Measurements from ENCODE around the gene C9orf50. TPM values are rescaled to one million over a fixed set of nuclear protein-coding genes. Genes with fewer than 3 reads are reported as not detected.

C9orf50 gene
- total RNA-seq, 1 donor from 2014 or later = not detected

GRCh38 chr9:129644365-129644764 lies 23.5 kb upstream of the C9orf50 start:
- no peak overlapping the region for H3K27ac Mint-ChIP-seq (ENCODE audit: unreplicated experiment)
- no peaks in the 10 kb centered on the region for H3K9me3 Mint-ChIP-seq (ENCODE audit: unreplicated experiment)
- no peaks in the 10 kb centered on the region for H3K27me3 Mint-ChIP-seq (ENCODE audit: unreplicated experiment)
- no peak overlapping the region for H3K4me3 Mint-ChIP-seq (ENCODE audit: unreplicated experiment)
- H3K4me1 Mint-ChIP-seq (ENCODE audit: unreplicated experiment) = peaks cover 29% of the 10 kb centered on the region
- no peaks in the 10 kb centered on the region for H3K36me3 Mint-ChIP-seq (ENCODE audit: unreplicated experiment)
- TF ChIP-seq, protein P1, sequence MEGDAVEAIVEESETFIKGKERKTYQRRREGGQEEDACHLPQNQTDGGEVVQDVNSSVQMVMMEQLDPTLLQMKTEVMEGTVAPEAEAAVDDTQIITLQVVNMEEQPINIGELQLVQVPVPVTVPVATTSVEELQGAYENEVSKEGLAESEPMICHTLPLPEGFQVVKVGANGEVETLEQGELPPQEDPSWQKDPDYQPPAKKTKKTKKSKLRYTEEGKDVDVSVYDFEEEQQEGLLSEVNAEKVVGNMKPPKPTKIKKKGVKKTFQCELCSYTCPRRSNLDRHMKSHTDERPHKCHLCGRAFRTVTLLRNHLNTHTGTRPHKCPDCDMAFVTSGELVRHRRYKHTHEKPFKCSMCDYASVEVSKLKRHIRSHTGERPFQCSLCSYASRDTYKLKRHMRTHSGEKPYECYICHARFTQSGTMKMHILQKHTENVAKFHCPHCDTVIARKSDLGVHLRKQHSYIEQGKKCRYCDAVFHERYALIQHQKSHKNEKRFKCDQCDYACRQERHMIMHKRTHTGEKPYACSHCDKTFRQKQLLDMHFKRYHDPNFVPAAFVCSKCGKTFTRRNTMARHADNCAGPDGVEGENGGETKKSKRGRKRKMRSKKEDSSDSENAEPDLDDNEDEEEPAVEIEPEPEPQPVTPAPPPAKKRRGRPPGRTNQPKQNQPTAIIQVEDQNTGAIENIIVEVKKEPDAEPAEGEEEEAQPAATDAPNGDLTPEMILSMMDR (IDR thresholded peaks at IDR 0.05) = no peak
- no peak for DNase-seq (ENCODE audit: extremely low spot score, unreplicated experiment)

- Mint-ChIP-seq H3K27me3 (ENCODE audit: unreplicated experiment) (no peaks in the 10 kb centered on the region), H3K27ac (ENCODE audit: unreplicated experiment) (no peak overlapping the region), H3K4me1 (ENCODE audit: unreplicated experiment) (peaks cover 28% of the 10 kb centered on the region)
These were observed 22.8 kb upstream of the C9orf50 start for GRCh38 chr9:129643706-129644105.

GRCh38 chr9:129641750-129642585 lies 21.1 kb upstream of the C9orf50 start, which contains the start of gene ASB6:
ASB6 (minus strand) TSS chr9:129642151; CDS start chr9:129641999, 152 bp downstream.
- Mint-ChIP-seq H3K4me1 (ENCODE audit: unreplicated experiment) (peaks cover 21% of the 10 kb centered on the region), H3K27me3 (ENCODE audit: unreplicated experiment) (no peaks in the 10 kb centered on the region), H3K4me3 (ENCODE audit: unreplicated experiment) (peak within 1 kb of the TSS; percentile 82), H3K36me3 (ENCODE audit: unreplicated experiment) (peaks cover 9% of the 10 kb centered on the region), H3K27ac (ENCODE audit: unreplicated experiment) (peak within 1 kb of the TSS; percentile 94), H3K9me3 (ENCODE audit: unreplicated experiment) (no peaks in the 10 kb centered on the region)
- TF ChIP-seq, protein P1 (IDR thresholded peaks at IDR 0.05) = peak; percentile 100
- peak; percentile 100 for DNase-seq (ENCODE audit: extremely low spot score, unreplicated experiment)

More at GRCh38 chr9:129643706-129644105, 22.8 kb upstream of the C9orf50 start:
- TF ChIP-seq, protein P1 (IDR thresholded peaks at IDR 0.05) = no peak
- no peak for DNase-seq (ENCODE audit: extremely low spot score, unreplicated experiment)
- Mint-ChIP-seq H3K4me3 (ENCODE audit: unreplicated experiment) (no peak overlapping the region), H3K9me3 (ENCODE audit: unreplicated experiment) (no peaks in the 10 kb centered on the region), H3K36me3 (ENCODE audit: unreplicated experiment) (no peaks in the 10 kb centered on the region)

DNA sequence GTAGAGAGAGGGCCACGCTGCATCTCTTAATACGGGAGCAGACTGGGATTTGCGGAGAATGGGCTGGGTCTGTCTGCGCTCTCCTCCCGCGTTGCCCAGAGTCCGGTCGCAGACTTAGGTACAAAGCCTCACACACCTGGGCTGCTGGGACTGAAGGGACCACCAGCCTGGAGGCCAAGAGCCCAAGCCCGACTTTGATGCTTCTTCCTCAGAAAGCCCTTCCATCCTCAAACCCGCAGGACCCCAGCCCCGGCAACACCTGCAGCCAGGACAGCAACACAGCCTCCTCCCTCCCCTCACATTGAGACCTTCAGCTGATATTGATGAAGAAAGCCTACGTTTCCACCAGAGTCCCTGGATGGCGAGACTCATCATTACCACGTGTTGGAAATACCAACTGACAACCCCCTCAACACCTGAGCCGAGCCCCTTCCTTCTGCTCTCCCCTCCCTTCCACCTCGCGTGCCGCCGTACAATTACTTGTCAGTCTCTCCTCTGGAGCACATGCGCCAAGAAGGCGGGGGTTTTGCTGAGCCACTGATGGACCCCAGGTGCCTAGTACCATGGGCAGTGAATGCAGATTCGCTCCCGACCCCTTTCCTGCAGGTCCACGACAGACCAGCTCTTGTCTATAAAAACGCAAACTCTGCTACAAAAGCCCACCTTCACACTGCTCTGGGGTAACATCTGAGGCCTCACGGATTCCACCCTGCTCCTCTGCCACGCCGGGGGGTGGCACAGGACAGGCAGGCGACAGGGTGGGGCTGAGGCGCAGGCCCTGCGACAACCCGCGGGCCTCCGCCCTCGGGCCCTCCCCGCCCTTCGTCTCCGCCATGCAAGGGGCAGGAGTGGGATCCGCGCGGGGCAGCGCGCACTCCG lies 20.2 kb upstream of the C9orf50 start:
- H3K36me3 Mint-ChIP-seq (ENCODE audit: unreplicated experiment) = peaks cover 9% of the 10 kb centered on the region
- H3K4me3 Mint-ChIP-seq (ENCODE audit: unreplicated experiment) = peak overlapping the region; percentile 82
- TF ChIP-seq, protein P1 (IDR thresholded peaks at IDR 0.05) = no peak
- DNase-seq (ENCODE audit: extremely low spot score, unreplicated experiment) = no peak
- no peaks in the 10 kb centered on the region for H3K27me3 Mint-ChIP-seq (ENCODE audit: unreplicated experiment)
- no peak overlapping the region for H3K27ac Mint-ChIP-seq (ENCODE audit: unreplicated experiment)
- H3K4me1 Mint-ChIP-seq (ENCODE audit: unreplicated experiment) = peaks cover 21% of the 10 kb centered on the region
- H3K9me3 Mint-ChIP-seq (ENCODE audit: unreplicated experiment) = no peaks in the 10 kb centered on the region
